Measurements from ENCODE around the gene HELT.

The HELT gene

DNA sequence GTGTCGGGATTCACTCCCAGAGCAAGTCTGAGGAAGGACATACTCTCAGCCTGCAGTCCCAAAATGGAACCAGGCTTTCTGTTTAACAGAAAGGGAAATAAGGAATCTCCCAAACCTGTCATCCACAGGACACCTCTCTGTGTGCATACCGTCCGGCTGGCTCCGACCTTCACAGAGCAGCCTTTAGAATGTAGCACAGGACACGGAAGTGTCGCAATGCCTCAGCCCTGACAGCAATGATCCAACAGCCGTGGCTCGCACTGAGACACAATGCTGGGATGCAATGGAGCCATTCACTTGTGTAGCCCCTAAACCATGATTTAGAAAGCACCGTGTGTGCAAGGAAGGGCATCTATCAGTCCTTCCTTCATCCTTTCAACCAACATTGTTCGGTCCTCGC lies 15.5 kb upstream of the HELT start:
- DNase-seq (ENCODE audit: insufficient read length, low spot score) (no peak), FAIRE-seq (no peak)

DNA sequence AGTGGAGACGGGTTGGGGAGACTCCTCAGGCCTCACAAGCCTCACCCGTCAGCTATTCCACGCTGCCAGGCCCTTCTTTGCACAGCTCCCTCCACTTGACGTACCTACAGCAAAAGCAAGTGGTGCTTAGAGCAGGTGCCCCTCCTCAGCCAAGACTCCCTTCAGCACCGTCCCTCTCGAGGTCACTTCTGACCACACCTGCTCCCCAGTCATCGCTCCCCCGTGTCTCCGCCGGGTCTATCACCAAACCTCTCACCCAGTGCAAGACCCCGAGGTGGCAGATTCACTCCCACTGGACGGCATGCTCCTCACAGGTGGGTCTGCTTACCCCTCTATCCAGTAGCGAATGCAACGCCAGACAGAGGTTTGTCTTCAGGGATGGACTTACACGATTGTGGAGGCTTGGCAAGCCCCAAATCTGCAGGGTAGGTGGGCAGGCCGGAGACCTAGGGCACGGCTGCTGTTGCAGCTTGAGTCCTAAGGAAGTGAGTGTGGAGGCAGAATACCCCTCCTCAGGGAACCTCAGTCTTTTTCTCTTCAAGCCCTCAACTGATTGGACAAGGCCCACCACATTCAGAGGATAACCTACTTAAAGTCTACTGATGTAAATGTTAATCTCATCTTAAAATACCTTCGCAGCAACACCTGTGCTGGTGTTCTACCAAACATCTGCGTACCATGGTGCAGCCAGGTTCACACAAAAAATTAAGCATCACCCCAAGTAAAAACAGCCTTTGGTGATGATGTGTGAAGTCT lies 14.5 kb upstream of the HELT start:
- FAIRE-seq (no peak), DNase-seq (ENCODE audit: insufficient read length, low spot score) (no peak)

DNA sequence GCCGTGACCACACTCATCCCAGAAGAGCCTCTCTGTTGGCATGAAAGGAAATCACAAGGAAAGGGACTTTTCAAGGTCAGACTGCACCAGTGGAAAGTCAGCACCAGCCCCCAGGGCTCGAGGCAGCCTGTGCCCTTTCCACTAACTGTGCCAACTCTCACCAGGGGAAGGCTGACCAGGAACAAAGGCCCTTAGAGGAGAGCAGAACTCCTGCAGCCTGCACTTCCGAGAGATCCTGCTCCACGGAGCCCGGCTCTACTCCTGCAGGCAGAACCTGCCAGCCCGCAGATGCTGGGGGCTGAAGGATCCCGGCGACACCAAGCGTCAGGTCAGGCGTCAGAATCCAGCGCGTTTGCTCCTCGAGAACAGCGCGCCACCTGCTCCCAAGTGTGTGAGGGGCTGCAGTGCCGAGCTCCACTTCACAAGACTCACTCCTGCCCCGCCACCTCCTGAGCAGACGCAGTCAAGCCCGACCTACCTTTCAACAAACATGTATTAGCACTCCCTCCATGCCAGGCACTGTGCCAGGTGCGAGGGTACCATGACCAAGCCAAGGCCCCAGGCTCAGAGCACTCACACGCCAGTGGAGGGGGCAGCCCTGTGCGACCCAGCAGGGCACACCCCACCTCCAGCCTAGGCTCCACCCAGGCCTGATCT lies 13.6 kb upstream of the HELT start:
- no peak for FAIRE-seq
- no peak for DNase-seq (ENCODE audit: insufficient read length, low spot score)

DNA sequence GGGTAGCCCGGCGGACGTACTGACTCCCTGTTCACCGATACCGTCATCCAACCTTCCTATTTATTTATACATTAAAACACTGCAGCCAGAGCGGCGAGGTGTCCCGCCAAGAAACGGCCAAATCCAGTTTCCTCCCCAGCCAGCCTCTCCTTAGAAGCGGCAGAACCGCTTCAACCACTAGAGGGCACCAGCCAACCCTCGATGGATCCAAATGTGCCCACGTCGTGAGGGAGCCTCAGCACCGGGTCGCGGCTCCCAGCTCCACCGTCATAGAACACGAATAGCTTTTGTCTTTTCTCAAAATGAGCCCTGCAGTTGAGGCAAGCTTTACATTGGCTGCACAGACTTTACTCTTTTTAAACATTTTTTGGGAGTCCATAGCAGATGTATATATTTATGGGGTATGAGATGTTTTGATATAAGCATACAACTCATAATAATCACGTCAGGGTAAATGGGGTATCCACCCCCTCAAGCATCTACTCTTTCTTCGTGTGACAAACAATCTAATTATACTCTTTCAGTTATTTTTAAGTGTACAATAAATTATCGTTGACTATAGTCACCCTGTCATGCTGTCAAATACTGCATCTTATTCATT lies 13.0 kb upstream of the HELT start:
- FAIRE-seq (peak; percentile 97), DNase-seq (ENCODE audit: insufficient read length, low spot score) (peak; percentile 70)

DNA sequence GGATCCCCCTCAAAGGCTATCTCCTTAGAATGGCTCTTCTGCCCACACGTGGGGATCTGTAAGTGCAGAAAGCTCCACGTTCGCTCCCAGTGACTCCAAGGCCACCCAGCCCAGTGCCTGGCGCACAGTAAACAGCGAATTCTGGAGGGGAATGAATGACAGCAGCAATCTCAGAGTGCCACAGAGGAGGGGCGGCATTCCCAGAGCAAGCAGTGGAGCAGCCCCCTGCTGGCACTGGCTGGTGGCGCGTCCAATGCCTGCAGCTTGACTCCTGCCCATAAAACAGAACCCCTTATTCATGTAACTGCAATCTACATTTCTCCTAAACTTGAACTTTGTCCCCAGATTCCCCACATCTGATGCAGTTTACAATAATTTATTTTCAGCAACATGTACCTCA lies 6.9 kb upstream of the HELT start:
- DNase-seq (ENCODE audit: insufficient read length, low spot score) (no peak), FAIRE-seq (no peak)

DNA sequence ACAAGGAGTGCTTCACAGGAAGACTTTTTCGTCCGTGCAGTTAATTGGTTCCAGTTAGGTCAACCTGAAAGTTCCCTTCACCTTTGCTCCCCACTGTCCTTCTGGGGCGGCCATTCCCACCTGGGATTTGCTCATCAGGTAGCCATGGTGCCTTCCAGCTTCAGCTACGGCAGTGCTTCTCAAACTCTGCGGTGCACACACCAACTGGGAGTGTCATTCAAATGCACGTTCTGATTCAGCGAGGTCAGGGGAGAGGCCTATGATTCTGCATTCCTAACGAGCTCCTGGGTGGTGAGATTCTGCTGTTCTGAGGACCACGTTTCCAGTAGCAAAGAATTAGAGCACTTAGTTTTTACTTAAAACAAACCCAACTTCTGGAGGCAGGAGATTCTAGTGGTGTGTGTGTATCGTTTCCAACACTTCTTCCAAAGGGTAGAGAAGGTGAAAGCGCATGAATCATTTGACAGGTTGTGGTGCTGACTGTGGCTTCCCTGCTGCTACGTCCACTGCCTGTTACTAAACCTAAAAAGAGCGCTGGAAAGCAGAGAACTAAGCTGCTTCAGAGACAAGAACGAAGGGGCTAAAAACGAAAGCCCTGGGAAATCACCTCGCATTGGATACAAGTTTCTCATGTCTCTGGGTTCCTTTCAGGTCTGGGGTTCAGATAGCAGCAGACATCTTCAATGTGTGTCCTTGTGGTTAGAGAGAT lies 4.7 kb upstream of the HELT start:
- no peak for FAIRE-seq
- DNase-seq (ENCODE audit: insufficient read length, low spot score): no peak

DNA sequence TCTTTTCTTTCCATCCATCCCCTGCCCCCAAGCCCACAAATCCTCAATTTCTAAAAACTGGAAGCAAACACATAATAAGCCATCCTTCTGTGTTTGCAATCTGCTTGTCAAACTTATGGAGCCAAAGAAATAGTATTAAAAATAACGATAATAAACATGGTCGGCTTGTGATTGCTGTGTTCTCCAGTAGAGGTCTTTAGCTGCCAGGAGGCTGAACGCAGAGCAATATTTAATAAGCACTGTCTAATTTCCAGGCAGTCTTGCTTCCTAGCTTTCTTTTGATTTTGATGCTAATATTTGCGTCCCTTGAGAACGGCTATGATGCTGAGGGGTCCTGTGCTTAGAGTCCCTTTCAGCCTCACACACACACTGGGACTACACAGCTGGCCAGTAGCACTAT lies 3.2 kb upstream of the HELT start:
- FAIRE-seq: no peak
- no peak for DNase-seq (ENCODE audit: insufficient read length, low spot score)

DNA sequence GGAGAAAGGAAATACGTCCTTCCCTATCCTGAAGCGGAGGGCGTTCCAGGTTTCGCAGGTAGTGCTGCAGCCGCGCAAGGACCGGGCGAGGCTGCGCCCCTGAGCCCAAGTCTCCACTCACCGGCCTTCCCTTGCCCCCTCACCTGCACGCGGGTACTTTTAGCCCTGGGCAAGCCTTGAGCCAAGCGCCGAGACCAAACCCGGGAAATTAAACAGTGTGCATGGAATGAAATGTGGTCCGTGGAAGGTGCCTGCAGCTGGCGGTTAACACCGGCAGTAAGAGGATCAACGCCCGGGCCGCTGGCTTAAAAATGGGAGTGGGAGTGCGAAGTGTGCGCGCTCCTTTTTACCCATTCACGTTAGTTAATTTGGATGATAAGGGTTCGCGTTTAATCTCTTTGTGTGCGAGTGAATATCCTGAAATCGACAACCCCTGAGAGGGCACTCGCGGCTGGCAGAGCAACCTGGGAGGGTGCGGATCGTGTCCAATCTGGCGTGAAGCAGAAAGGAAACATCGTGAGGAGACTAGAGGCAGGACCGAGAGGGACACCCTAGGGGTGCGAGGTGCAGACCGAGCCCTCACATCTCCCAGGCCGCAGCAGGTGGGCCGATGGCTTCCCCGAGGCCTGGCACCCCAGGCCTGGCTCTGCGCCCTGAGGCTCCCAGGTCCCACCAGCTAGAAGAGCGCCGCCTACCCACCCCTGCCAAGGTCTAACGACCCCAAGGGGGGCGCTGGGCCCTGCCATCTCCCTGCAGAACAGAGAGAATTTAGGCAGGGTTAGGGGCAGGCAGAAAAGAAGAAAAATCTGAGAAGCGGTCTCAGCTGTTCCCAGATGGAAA lies 2.0 kb upstream of the HELT start:
- DNase-seq (ENCODE audit: insufficient read length, low spot score) (no peak), FAIRE-seq (no peak)

DNA sequence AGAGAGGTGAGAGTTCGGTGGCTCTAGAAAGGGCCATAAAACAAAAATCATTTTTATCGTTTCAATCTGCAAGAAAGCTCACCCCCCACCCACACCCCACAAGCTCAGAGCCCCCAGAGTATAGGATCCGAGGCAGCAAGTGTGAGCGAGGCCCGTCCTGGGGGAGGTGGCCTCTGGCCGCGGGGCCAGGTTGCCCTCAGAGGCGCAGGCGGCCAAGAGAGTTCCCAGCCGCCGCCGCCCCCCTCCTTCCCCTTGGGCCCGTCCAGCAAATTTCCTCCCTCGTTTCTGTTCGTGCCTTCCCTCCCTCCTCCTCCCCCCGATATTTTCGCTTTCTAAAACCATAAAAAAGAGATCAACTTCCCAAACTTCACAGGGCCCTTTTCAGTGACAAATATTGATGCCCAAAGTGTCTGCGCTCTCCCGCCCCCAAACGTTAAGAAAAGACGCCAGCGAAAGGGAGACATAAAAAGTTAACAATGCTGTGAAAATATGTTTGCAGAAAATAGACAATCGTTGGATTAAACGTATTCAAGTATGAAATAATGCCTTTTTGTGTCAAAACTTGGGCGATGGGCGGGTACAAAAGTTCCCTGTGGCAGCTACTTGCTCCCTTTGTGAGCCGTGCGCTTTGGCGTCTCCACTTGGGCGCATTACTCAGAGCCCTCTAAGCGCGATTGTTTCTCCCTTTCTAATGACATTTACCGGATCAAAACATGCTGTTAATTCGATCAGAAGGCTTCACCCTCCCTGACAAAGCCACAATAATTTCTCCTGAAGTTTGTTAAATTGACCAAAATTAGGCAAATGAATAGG lies 1.1 kb upstream of the HELT start:
- DNase-seq (ENCODE audit: insufficient read length, low spot score): no peak
- FAIRE-seq: no peak

DNA sequence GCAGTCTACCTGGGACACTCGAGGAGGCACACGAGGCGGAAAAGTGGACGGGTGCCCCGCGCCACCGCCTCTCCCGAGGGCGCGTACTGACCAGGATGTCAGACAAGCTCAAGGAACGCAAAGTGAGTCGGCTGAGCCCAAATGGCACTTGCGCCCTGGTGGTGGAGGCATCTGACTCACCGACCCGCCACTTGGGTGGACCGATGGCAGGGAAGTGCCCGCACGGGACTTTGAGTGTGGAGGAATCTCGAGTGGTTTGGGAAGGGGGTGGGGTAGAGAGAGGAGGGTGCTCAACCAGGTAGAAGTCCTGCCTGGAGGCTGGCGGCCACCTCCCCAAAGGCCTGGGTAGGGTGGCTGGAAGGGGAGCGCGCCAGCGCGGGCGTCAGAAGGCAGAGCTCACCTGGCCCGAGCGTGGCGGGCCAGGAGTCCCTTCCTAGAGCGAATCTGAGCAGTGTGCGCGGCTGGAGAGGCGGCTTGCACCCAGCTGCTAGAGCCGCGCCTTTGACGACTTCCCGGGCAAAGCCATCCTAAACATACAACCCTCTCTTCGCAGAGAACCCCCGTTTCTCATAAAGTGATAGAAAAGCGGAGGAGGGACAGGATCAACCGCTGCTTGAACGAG lies 655 bp downstream of the HELT start:
- DNase-seq (ENCODE audit: insufficient read length, low spot score) (no peak), FAIRE-seq (no peak)

DNA sequence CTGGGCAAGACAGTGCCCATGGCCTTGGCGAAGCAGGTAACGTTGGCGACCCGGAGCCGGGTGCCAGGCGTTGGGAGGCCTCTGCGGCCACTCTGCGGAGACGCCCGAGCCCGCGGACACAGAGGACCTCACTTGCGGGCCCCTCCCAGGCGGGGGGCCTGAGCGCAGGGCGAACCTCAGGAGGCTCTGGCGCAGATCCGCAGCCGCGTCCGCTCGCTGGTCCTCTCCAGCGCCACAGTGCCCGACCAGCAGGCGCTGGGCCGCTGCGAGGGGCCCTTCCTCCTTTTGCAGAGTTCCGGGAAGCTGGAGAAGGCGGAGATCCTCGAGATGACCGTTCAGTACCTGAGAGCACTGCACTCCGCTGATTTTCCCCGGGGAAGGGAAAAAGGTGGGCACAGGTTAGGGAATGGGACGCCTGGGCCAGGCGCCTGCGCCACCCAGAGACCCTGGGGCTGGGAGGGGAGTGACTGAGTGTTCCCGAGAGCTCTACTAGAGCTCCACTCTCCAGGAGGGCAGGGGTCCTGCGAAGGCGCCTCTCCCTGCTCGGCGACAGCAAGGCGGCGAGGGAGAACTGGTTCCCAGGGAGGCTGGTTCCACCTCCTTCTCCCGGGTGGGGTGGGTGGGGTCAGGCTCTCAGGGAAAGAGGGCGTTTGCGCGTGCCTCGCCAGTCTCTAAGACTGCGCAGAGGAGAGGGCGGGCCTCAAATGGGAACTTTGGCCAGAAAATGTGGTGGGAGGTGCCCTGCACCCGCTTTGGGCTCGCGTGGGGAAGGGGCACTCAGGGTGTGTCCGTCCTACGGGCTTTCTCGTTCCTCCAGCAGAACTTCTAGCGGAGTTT lies 1.4 kb downstream of the HELT start:
- DNase-seq (ENCODE audit: insufficient read length, low spot score) (no peak), FAIRE-seq (no peak)

DNA sequence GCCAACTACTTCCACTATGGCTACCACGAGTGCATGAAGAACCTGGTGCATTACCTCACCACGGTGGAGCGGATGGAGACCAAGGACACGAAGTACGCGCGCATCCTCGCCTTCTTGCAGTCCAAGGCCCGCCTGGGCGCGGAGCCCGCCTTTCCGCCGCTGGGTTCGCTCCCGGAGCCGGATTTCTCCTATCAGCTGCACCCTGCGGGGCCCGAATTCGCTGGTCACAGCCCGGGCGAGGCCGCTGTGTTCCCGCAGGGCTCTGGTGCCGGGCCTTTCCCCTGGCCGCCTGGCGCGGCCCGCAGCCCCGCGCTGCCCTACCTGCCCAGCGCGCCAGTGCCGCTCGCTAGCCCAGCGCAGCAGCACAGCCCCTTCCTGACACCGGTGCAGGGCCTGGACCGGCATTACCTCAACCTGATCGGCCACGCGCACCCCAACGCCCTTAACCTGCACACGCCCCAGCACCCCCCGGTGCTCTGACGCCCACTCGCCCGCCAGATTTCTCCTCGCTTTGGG lies 2.1 kb downstream of the HELT start:
- no peak for FAIRE-seq
- DNase-seq (ENCODE audit: insufficient read length, low spot score): no peak

DNA sequence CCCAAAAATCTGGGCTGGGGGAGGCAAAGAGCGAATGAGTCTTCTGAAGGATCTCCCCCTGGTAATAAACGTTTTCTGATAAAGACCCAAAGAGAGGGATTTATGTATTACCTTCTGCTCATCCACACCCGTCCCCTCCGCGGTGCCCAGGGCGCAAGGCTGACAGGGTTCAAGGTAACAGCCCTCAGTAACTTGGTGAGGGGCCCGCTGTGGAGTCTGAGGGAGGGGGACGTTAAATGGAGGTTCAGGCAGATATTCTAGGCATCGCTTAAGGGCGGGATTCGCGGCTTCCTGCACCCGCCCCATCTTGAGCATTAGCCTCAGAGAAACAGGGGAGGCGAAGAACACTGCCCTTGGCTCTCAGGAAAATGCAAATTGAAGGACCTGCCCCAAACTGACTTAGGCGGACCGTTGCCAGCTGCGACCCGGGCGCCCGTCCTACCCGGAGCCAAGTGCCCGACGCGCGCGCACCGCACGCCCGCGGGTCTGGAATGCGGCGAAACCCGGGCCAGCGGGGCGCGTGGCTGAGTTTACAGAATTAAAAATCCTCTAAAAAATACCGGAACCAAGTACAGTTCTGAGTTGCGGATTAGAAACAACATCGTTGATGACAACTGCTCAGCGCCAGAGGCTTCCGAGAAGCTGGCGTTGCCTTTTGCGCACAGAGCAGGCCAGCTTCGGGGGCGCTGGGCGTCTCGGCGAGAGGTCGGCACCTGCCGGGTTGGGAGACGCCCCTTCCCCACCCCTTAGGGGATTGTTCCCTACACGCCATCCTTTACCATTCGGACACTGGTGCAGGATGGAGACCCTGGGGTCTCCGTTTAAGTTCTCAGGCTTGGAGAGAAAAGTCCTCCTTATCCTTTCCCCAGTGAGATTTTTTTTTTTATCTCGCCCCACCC lies 2.8 kb downstream of the HELT start:
- DNase-seq (ENCODE audit: insufficient read length, low spot score) (no peak), FAIRE-seq (no peak)

DNA sequence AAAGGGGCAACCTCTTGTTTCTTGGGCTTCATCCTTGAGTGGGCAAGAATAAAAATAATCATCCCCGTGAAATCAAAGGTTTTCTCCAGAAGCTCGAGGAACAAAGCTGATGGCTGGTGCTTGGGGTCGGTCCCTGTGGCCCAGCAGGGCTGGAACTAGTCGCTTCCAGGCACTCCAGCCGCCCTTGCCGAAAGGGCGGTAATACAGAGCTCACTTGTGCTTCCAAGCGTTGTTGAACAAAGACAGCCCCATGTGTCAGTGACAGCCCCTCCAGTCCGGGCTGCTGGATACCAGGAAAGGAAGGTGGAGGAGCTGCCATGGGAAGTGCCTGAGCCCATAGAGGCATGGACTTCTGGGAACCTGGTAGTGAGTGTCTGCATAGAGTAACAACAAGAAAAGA lies 5.2 kb downstream of the HELT start:
- no peak for DNase-seq (ENCODE audit: insufficient read length, low spot score)
- FAIRE-seq: no peak

DNA sequence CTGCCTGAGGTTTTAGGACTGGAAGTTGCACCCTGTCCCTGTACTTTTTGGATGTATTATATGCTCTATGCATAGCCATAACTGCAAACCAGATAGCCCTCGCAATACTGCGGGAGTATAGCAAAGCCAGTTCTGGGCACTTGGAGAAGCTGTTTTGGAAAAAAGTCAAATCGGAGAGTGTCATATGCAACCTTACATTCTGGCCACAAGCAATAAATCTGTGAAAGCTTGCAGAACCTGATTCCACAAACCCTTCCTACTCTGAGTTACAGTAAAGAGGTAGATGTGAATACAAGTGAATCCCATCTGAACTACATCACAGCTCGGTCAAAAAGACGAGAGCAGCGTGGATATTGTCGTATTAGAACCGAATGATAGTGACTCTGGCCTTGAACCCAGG lies 10.3 kb downstream of the HELT start:
- FAIRE-seq (no peak), DNase-seq (ENCODE audit: insufficient read length, low spot score) (no peak)

DNA sequence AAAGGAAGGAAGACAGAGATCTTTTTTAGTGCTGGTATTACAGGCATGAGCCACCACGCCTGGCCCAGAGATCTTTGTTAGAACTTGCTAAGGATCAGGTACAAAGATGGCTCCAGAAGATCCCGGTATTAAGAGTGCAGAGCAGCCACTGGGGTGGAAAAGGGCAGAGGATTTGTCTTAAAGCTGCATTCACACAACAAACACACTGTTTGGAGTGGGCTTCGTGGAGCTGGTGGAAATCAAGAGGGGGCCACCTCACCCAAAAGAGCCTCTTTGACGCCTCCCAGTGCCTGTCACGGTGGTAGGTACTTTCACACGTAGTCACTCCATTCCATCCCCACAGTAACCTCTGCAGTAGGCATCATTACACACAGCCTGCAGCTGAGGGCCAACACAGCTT lies 13.3 kb downstream of the HELT start:
- no peak for FAIRE-seq
- DNase-seq (ENCODE audit: insufficient read length, low spot score): no peak

DNA sequence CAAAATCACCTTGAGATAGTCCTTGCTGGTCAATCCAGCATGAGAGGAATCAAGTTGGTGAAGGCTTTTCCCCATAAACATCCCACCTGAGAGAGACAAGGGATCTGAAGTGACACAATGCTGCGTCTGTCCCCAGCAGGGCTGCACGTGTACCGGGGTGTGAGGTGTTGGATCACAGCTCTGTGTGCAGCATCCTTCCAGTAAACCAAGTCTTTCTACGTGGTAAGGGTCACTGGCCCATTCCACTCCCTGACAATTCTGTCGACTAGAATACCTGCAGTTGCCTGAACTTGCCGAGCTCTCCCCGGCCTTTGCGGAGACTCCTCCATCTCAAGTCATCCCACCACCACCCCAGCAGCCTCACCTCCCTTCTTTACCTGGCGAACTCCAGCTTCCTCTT lies 14.8 kb downstream of the HELT start:
- FAIRE-seq (no peak), DNase-seq (ENCODE audit: insufficient read length, low spot score) (no peak)

All from GM19239 (cell line).